Measurements from ENCODE around the gene TNC. TPM values are rescaled to one million over a fixed set of nuclear protein-coding genes. Genes with fewer than 3 reads are reported as not detected.

Gene TNC
- total and polyA plus RNA-seq, 2 donors (not counting 3 experiments of a cell fraction or from before 2014, with no cell fraction given): 0.29 TPM; not detected in 1

DNA sequence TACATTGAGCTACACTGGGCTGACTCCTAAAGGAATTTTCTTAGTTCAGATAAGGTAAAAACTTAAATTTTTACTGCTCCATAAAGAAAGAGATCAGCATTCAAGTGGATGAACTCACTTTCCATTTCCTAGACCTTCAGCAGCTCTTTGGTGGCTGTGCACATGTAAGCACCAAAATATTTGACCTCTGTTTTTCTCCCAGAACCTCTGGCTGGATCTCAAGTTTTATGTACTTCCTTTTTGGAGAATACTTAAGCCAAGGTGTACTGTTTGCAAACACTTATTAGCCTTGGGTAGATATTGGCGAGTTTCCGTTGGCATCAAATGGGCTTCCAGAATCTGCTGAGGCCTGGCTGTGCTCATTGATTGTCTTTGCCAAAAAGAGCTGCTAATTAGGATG is 10.3 kb downstream of the TNC start:
- TF ChIP-seq EZH2 (IDR thresholded peaks at IDR 0.05; ENCODE audit: borderline replicate concordance, low read depth, low read length, severe bottlenecking) (no peak), MYC (IDR thresholded peaks at IDR 0.05; ENCODE audit: low read depth, low read length) (no peak), JUN (IDR thresholded peaks at IDR 0.05; ENCODE audit: borderline replicate concordance, insufficient read depth, insufficient read length, low read depth) (no peak), POLR2AphosphoS5 (IDR thresholded peaks at IDR 0.05; ENCODE audit: insufficient read depth, low read depth, low read length) (no peak), FOS (IDR thresholded peaks at IDR 0.05; ENCODE audit: borderline replicate concordance, insufficient read depth, low read length) (no peak), POLR2A (IDR thresholded peaks at IDR 0.05; ENCODE audit: low read depth, low read length) (no peak), GATA2 (IDR thresholded peaks at IDR 0.05; ENCODE audit: insufficient read depth, insufficient read length, low read depth, low read length) (no peak)
- TF ChIP-seq, protein P1, sequence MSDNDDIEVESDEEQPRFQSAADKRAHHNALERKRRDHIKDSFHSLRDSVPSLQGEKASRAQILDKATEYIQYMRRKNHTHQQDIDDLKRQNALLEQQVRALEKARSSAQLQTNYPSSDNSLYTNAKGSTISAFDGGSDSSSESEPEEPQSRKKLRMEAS (IDR thresholded peaks at IDR 0.05; ENCODE audit: insufficient read depth, insufficient read length): no peak
- TF ChIP-seq, protein P2, sequence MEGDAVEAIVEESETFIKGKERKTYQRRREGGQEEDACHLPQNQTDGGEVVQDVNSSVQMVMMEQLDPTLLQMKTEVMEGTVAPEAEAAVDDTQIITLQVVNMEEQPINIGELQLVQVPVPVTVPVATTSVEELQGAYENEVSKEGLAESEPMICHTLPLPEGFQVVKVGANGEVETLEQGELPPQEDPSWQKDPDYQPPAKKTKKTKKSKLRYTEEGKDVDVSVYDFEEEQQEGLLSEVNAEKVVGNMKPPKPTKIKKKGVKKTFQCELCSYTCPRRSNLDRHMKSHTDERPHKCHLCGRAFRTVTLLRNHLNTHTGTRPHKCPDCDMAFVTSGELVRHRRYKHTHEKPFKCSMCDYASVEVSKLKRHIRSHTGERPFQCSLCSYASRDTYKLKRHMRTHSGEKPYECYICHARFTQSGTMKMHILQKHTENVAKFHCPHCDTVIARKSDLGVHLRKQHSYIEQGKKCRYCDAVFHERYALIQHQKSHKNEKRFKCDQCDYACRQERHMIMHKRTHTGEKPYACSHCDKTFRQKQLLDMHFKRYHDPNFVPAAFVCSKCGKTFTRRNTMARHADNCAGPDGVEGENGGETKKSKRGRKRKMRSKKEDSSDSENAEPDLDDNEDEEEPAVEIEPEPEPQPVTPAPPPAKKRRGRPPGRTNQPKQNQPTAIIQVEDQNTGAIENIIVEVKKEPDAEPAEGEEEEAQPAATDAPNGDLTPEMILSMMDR (IDR thresholded peaks at IDR 0.05; ENCODE audit: extremely low read depth in 1 of 2, insufficient read depth in 1 of 2, low read depth in 1 of 2, low read length in 2 of 2): no peak
- no TSS peak for BruUV-seq (replicated peaks)
- H3K4me3 ChIP-seq (replicated peaks in 1 of 3; ENCODE audit: insufficient read depth in 1 of 3, low read depth in 1 of 3, low read length in 3 of 3): no peak overlapping the region
- intact Hi-C loops (cut with micrococcal nuclease): no loop called here
- H3K4me1 ChIP-seq (ENCODE audit: control insufficient read depth, extremely low read depth, insufficient read depth, low read length): no peaks in the 10 kb centered on the region
- H3K79me2 ChIP-seq (ENCODE audit: control insufficient read depth, insufficient read depth, low read length): no peaks in the 10 kb centered on the region
- H2AFZ ChIP-seq (ENCODE audit: low read depth, low read length): no peak overlapping the region
- dilution Hi-C loops (cut with MboI; ENCODE audit: extremely low pct_ligation_motif_present, low sequenced_read_pairs): no loop called here
- POLR2A ChIA-PET: no interaction called here
- CTCF ChIA-PET: no interaction called here
- H3K27ac ChIP-seq (ENCODE audit: insufficient read depth, low read depth, low read length): no peak overlapping the region
- no peaks in the 10 kb centered on the region for H3K9me1 ChIP-seq (replicated peaks; ENCODE audit: control insufficient read depth, extremely low read depth, insufficient read depth, low read length)
- FAIRE-seq: no peak
- H3K9ac ChIP-seq (replicated peaks; ENCODE audit: extremely low read depth, insufficient read depth, low read length): no peak overlapping the region
- H3K36me3 ChIP-seq (ENCODE audit: control insufficient read depth in 2 of 2, extremely low read depth in 1 of 2, insufficient read depth in 2 of 2, low read length in 2 of 2): no peaks in the 10 kb centered on the region
- no peaks in the 10 kb centered on the region for H3K27me3 ChIP-seq (ENCODE audit: control insufficient read depth in 2 of 2, insufficient read depth in 2 of 2, low read length in 2 of 2)
- DNase-seq (ENCODE audit: low read depth, low spot score): no peak
- H4K20me1 ChIP-seq (replicated peaks; ENCODE audit: control insufficient read depth, extremely low read depth, insufficient read depth, low read length): no peaks in the 10 kb centered on the region
- H3K9me3 ChIP-seq (replicated peaks; ENCODE audit: control insufficient read depth, insufficient read depth, low read length): no peaks in the 10 kb centered on the region
- H3K4me2 ChIP-seq (ENCODE audit: insufficient read depth, low read length): no peak overlapping the region

Data from endothelial cell of umbilical vein (primary cell).